Psoas muscle (tissue), 8 donors: Measurements from ENCODE around the gene C2orf42. TPM values are rescaled to one million over a fixed set of nuclear protein-coding genes. Genes with fewer than 3 reads are reported as not detected.
"Not testable (repeated sequence)": the region's sequence is repeated elsewhere in the genome, so short reads cannot be mapped to it uniquely, and the experiment has no call there.

ENCODE experiments used
- ATAC-seq, 4 donors: fragments of 200-7000 bp; cut with Tn5 transposase; one replicate each; pipeline ENCODE4 v1.9.1; 2020; ENCODE audit warnings: moderate library complexity in 3 of 4, mild to moderate bottlenecking in 2 of 4
- DNase-seq, 2 donors: peaks; one replicate each; pipeline ENCODE4 v3.0.0-alpha.2; 2020
- H3K27ac ChIP-seq: fragments of 200-600 bp; one replicate; pipeline ENCODE4 v1.8.0; 2022
- H3K27me3 ChIP-seq, 3 donors: fragments of 200-600 bp in 1 of 3; one replicate each; pipeline versions ENCODE4 v1.6.1 to v1.8.0; 2013 to 2022; ENCODE audit warnings: low read length in 2 of 3, mild to moderate bottlenecking in 2 of 3, moderate library complexity in 1 of 3; ENCODE audit not compliant: insufficient read depth in 3 of 3
- H3K36me3 ChIP-seq, 2 donors: fragments of 200-600 bp in 1 of 2; one replicate each; pipeline versions ENCODE4 v1.6.1 to v1.8.0; 2013 to 2022; ENCODE audit warnings: low read depth in 1 of 2, mild to moderate bottlenecking in 1 of 2, moderate library complexity in 1 of 2; ENCODE audit not compliant: insufficient read depth in 1 of 2
- H3K4me1 ChIP-seq: fragments of 200-600 bp; one replicate; pipeline ENCODE4 v1.8.0; 2022
- H3K4me3 ChIP-seq: fragments of 200-600 bp; one replicate; pipeline ENCODE4 v1.8.0; 2022; ENCODE audit warnings: mild to moderate bottlenecking
- H3K9me3 ChIP-seq: fragments of 200-600 bp; one replicate; pipeline ENCODE4 v1.8.0; 2022
- CTCF ChIP-seq: fragments of 200-600 bp; IDR thresholded peaks from one replicate; pipeline ENCODE4 v1.8.0; 2022; ENCODE audit warnings: antibody characterized with exemption
- WGBS, 3 donors: extraction: QIAGEN DNeasy Blood & Tissue Kit; methylation state at CpG; one replicate each; pipeline versions ENCODE4 v1.1.6 to v1.1.7; 2013; 5-methylcytosine and 5-hydroxymethylcytosine counted together
- intact Hi-C, 2 donors: fragments of 100-400 bp; cut with DNase I; formaldehyde crosslinking; loops; one replicate each; pipeline versions ENCODE4 v1.11.0 to v1.14.2; 2022
- polyA plus RNA-seq, 3 donors: library from polyadenylated mRNA; stranded (reverse); fragments of 200-250 nt; gene quantifications; one replicate each; pipeline ENCODE4 v1.2.3, GENCODE V29; 2013
- total RNA-seq, 4 donors: library from RNA; stranded (reverse); fragmentation: NEBNext Ultra II Directional in 2 of 4; extraction: Animal tissue kit (Norgen Biotek cat#: 25700) in 2 of 4; gene quantifications; one replicate each; pipeline versions ENCODE4 v1.2.1 to v1.2.4, GENCODE V29; 2021 to 2023
- donor health status: healthy with polysubstance abuse.
- donor health status: DM: no; HTN: no; CAD: no; lungs with moderate emphysema.
- donor health status: Bipolar disorder and iron deficiency.
- donor health status: healthy.
- donor health status: DM: yes; HTN: yes; CAD: no.
- donor health status: DM: no; HTN: no; CAD: no.
- donor health status: DM: no; HTN: no; CAD: no.
- donor health status: DM: yes; HTN: yes; CAD: no.

The C2orf42 gene
- total and polyA plus RNA-seq, 7 donors: 5.3 to 13.3 (median 7.7) TPM

DNA sequence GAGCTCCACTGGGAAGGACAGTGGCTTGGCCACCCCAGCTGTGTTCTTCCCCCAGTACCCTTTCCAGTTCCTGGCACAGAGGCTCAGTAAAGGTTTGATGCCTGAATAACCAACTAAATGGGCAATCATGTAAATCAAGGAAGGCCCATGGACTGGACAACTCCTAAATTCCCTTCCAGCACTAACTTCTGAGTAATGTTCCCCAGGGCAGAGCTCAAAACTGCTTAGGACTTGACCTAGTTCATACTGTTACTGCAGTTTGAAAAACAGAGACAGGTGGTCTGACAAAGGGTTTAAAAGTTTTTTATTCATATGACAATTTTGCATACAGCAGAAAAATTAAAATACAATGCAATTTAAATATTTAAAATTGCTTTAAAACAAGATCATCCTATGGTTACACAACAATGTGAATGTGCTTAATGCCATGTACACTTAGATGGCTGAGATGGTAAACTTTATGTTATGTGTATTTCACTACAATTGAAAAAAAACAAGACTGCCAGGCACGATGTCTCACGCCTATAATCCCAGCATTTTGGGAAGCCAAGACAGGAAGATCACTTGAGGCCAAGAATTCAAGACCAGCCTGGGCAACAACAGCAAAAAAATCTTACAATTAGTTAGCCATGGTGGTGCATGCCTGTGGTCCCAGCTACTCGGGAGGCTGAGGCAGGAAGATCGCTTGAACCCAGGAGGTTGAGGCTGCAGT lies 77.3 kb downstream of the C2orf42 start:
- no peak for ATAC-seq
- intact Hi-C loops: no loop called here
- no peaks in the 10 kb centered on the region for H3K36me3 ChIP-seq
- no peaks in the 10 kb centered on the region for H3K27me3 ChIP-seq
- no peak overlapping the region for H3K4me3 ChIP-seq
- TF ChIP-seq CTCF: no peak
- no peaks in the 10 kb centered on the region for H3K9me3 ChIP-seq
- DNase-seq: no peak
- H3K4me1 ChIP-seq: peaks cover 47% of the 10 kb centered on the region
- peak overlapping the region; percentile 12 for H3K27ac ChIP-seq
- WGBS, 3 donors: 41 to 65% (median 44%) methylated on average over 4 of the region's 4 CpGs

DNA sequence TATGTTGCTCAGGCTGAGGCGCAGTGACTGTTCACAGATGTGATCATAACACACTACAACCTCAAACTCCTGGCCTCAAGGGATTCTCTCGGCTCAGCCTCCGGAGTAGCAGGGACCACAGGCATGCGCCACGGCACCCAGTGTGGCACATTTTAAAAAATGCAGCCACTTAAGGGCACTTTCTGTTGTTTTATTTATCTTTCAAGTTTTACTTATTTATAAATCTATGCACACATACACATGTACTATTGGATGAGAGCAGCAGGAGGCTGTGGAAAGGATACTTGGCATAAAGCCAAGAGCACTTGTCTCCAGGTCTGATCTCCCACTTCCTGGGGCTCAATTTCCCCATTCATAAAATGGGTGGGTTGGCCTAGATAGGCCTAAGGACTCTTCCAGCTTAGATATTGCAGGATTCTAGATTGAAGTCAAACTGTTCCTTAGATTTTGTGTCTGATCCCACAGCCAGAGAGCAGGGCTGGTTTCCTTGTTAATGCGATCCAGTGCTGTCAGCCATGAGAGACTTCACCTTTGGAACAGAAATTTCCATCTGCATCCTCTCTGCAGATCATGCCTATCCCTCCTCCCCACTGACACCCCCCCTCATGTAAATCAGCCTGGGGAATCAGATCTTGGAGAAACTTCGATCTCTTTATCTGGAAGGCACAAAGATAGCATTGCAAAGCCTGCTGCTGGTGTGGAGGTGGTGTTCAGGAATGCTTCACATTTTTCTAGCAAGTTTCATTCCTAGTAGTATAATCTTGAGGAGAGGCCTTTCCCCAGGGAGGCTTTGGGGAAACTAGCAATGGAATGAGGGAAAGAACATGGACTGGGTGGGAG lies 78.8 kb downstream of the C2orf42 start:
- Histone ChIP-seq H3K36me3 (no peaks in the 10 kb centered on the region), H3K4me3 (no peak overlapping the region), H3K27ac (no peak overlapping the region), H3K27me3 (no peaks in the 10 kb centered on the region), H3K4me1 (peaks cover 36% of the 10 kb centered on the region), H3K9me3 (no peaks in the 10 kb centered on the region)
- intact Hi-C loops: no loop called here
- ATAC-seq (no peak), DNase-seq (no peak)
- WGBS, 3 donors: 78 to 83% (median 80%) methylated on average over 7 of the region's 7 CpGs
- TF ChIP-seq CTCF: no peak

DNA sequence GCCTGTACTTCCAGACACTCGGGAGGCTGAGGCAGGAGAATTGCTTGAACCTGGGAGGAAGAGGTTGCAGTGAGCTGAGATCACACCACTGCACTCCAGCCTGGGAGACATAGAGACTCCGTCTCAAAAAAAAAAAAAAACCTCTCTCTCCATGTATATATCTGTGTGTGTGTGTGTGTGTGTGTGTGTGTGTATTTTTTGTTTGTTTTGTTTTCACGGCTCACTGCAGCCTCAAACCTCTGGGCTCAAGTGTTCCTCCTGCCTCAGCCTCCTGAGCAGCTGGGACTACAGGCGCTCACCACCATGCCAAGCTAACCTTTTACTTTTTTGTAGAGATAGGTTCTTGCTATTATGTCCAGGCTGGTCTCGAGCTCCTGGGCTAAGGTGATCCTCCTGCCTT lies 80.4 kb downstream of the C2orf42 start:
- H3K27ac ChIP-seq, ATAC-seq, intact Hi-C loops, H3K4me3 ChIP-seq, H3K36me3 ChIP-seq, DNase-seq, H3K9me3 ChIP-seq, H3K27me3 ChIP-seq: not testable (repeated sequence)
- WGBS, 3 donors: 94 to 100% (median 97%) methylated on average over 4 to 5 of the region's 5 CpGs
- H3K4me1 ChIP-seq: peaks cover 21% of the 10 kb centered on the region

GRCh38 chr2:70106138-70106537 lies 84.7 kb downstream of the C2orf42 start:
- intact Hi-C loops: not testable (repeated sequence)

GRCh38 chr2:70104231-70105111 lies 86.3 kb downstream of the C2orf42 start:
- Histone ChIP-seq H3K9me3 (no peaks in the 10 kb centered on the region), H3K36me3 (no peaks in the 10 kb centered on the region), H3K27me3 (no peaks in the 10 kb centered on the region), H3K27ac (peak overlapping the region; percentile 52), H3K4me1 (peaks cover 25% of the 10 kb centered on the region), H3K4me3 (peak overlapping the region; percentile 55)
- intact Hi-C loops: no loop called here
- ATAC-seq (peak in 2 of 4 donors; percentile 34 to 42), DNase-seq (no peak)
- no peak for TF ChIP-seq CTCF
- WGBS, 3 donors: 40 to 47% (median 43%) methylated on average over 11 of the region's 11 CpGs

More at GRCh38 chr2:70106138-70106537, 84.7 kb downstream of the C2orf42 start:
- not testable (repeated sequence) for H3K27ac ChIP-seq, DNase-seq, H3K27me3 ChIP-seq, ATAC-seq, H3K9me3 ChIP-seq, H3K4me3 ChIP-seq, H3K36me3 ChIP-seq
- peaks cover 25% of the 10 kb centered on the region for H3K4me1 ChIP-seq
- 95 to 96% (median 95%) methylated on average over 8 of the region's 8 CpGs for WGBS, 3 donors
